Naive thymus-derived CD4-positive, alpha-beta T cell (primary cell): ENCODE data around the gene KDM4B. TPM values are rescaled to one million over a fixed set of nuclear protein-coding genes. Genes with fewer than 3 reads are reported as not detected.
A peak's percentile ranks its signal among the peaks of the same experiment; 100 is the strongest.

Source experiments
- ATAC-seq: fragments of 150-1000 bp; cut with Tn5 transposase; 2 replicates; pipeline ENCODE4 v1.10.0; 2021; ENCODE audit warnings: mild to moderate bottlenecking, moderate library complexity
- CTCF ChIA-PET: fragments of 350-600 bp; sonication (Branson Sonifier 250); formaldehyde crosslinking; loops from one replicate; lab custom pipeline; 2021; ENCODE audit warnings: antibody characterized with exemption; lab: Charles Lee
- POLR2A ChIA-PET: fragments of 350-600 bp; sonication (Branson Sonifier 250); formaldehyde crosslinking; loops from one replicate; lab custom pipeline; 2021; ENCODE audit warnings: antibody characterized with exemption, inconsistent platforms; lab: Charles Lee
- DNase-seq, 9 donors: peaks; one replicate each; pipeline versions ENCODE4 v3.0.0 to v3.0.0-alpha.2; 2020 to 2022; ENCODE audit warnings: mixed read lengths in 1 of 9
- H3K27ac ChIP-seq: one replicate; pipeline ENCODE4 v1.7.0; 2013; ENCODE audit warnings: mild to moderate bottlenecking, low read depth, low read length, moderate library complexity
- H3K27me3 ChIP-seq, 2 donors: one replicate each; pipeline ENCODE4 v1.7.0; 2013; ENCODE audit warnings: low read length in 2 of 2, mild to moderate bottlenecking in 2 of 2, moderate library complexity in 2 of 2; ENCODE audit not compliant: control insufficient read depth in 2 of 2, insufficient read depth in 2 of 2
- H3K36me3 ChIP-seq, 3 experiments: 1 replicate in 2 of 3; 2 replicates in 1 of 3; pipeline ENCODE4 v1.7.0; 2013; ENCODE audit warnings: low read length in 3 of 3, mild to moderate bottlenecking in 3 of 3, moderate library complexity in 1 of 3; ENCODE audit not compliant: insufficient read depth in 3 of 3, control insufficient read depth in 2 of 3
- H3K4me1 ChIP-seq, 2 donors: one replicate each; pipeline ENCODE4 v1.7.0; 2013; ENCODE audit warnings: low read length in 2 of 2, mild to moderate bottlenecking in 2 of 2, moderate library complexity in 1 of 2; ENCODE audit not compliant: control insufficient read depth in 2 of 2, insufficient read depth in 2 of 2
- H3K4me3 ChIP-seq: 2 replicates; pipeline ENCODE4 v1.7.0; 2013; ENCODE audit warnings: mild to moderate bottlenecking, low read length
- H3K9me3 ChIP-seq, 3 experiments: 1 replicate in 2 of 3; 2 replicates in 1 of 3; pipeline ENCODE4 v1.7.0; 2013; ENCODE audit warnings: low read length in 3 of 3; ENCODE audit not compliant: control insufficient read depth in 2 of 3
- H3K27ac Mint-ChIP-seq, 9 donors: one replicate each; pipeline ENCODE4 v1.8.0; 2020 to 2022; ENCODE audit warnings: mixed read lengths in 9 of 9, mild to moderate bottlenecking in 8 of 9, moderate library complexity in 5 of 9, inconsistent platforms in 2 of 9
- H3K27me3 Mint-ChIP-seq, 5 donors: one replicate each; pipeline ENCODE4 v1.8.0; 2021 to 2022; ENCODE audit warnings: mixed read lengths in 5 of 5, mild to moderate bottlenecking in 1 of 5
- H3K36me3 Mint-ChIP-seq, 5 donors: one replicate each; pipeline ENCODE4 v1.8.0; 2020 to 2022; ENCODE audit warnings: mixed read lengths in 5 of 5, mild to moderate bottlenecking in 3 of 5, inconsistent platforms in 1 of 5
- H3K4me1 Mint-ChIP-seq, 7 donors: one replicate each; pipeline ENCODE4 v1.8.0; 2020 to 2022; ENCODE audit warnings: mixed read lengths in 7 of 7, mild to moderate bottlenecking in 3 of 7, inconsistent platforms in 1 of 7
- H3K4me3 Mint-ChIP-seq, 10 donors: one replicate each; pipeline ENCODE4 v1.8.0; 2020 to 2022; ENCODE audit warnings: mild to moderate bottlenecking in 10 of 10, mixed read lengths in 10 of 10, moderate library complexity in 6 of 10, inconsistent platforms in 2 of 10
- H3K9me3 Mint-ChIP-seq, 11 donors: one replicate each; pipeline ENCODE4 v1.8.0; 2020 to 2022; ENCODE audit warnings: mixed read lengths in 11 of 11, mild to moderate bottlenecking in 4 of 11, inconsistent platforms in 1 of 11, moderate library complexity in 1 of 11
- intact Hi-C, 2 donors: fragments of 100-400 bp; cut with micrococcal nuclease; formaldehyde crosslinking; loops; one replicate each; pipeline ENCODE4 v1.15.1; 2023
- polyA plus RNA-seq, 2 donors: library from polyadenylated mRNA; unstranded; fragments of 300-500 nt; fragmentation: Illumina TruSeq; gene quantifications; one replicate each; pipeline ENCODE4 v1.2.3, GENCODE V29; 2021
- total RNA-seq, 6 experiments: library from RNA in 5 of 6; stranded (reverse) in 5 of 6; gene quantifications; 1 replicate in 5 of 6; 2 replicates in 1 of 6; pipeline ENCODE4 v1.2.3 and lab custom pipeline; 2021 to 2026

Gene KDM4B
- total and polyA plus RNA-seq, 7 experiments from 2014 or later: 8.1 to 78.0 (median 46.7) TPM

GRCh38 chr19:5050905-5051304 lies 82.0 kb downstream of the KDM4B start:
- Histone ChIP-seq H3K4me1 (no peaks in the 10 kb centered on the region), H3K4me3 (no peak overlapping the region), H3K27me3 (no peaks in the 10 kb centered on the region), H3K27ac (no peak overlapping the region), H3K36me3 (peaks cover 0 to 66% (median 0%) of the 10 kb centered on the region in 3 experiments), H3K9me3 (no peaks in the 10 kb centered on the region)
- ChIA-PET CTCF (no interaction called here), POLR2A (no interaction called here)
- Mint-ChIP-seq H3K27me3 (no peaks in the 10 kb centered on the region), H3K4me1 (peaks cover 0 to 4% (median 2%) of the 10 kb centered on the region in 7 donors), H3K4me3 (no peak overlapping the region), H3K9me3 (no peaks in the 10 kb centered on the region), H3K36me3 (peaks cover 0 to 8% (median 0%) of the 10 kb centered on the region in 5 donors), H3K27ac (no peak overlapping the region)
- ATAC-seq (no peak), DNase-seq (no peak)
- intact Hi-C loops: loop anchor here in 1 of 2 donors (5.0 kb wide), 1 partner anchor 86 kb away; no protein-coding TSS in a partner anchor

GRCh38 chr19:5051619-5052018 lies 82.7 kb downstream of the KDM4B start:
- no peaks in the 10 kb centered on the region for H3K9me3 Mint-ChIP-seq

GRCh38 chr19:5052515-5052914 lies 83.6 kb downstream of the KDM4B start:
- H3K4me3 Mint-ChIP-seq: no peak overlapping the region
- ChIA-PET POLR2A (no interaction called here), CTCF (no interaction called here)
- H3K9me3 Mint-ChIP-seq: no peaks in the 10 kb centered on the region
- no peak for ATAC-seq
- Histone ChIP-seq H3K36me3 (peaks cover 0 to 65% (median 0%) of the 10 kb centered on the region in 3 experiments), H3K4me3 (no peak overlapping the region), H3K4me1 (no peaks in the 10 kb centered on the region), H3K27ac (no peak overlapping the region), H3K27me3 (no peaks in the 10 kb centered on the region), H3K9me3 (no peaks in the 10 kb centered on the region)
- no peak for DNase-seq
- peaks cover 0 to 3% (median 0%) of the 10 kb centered on the region in 7 donors for H3K4me1 Mint-ChIP-seq
- H3K27ac Mint-ChIP-seq: no peak overlapping the region
- H3K36me3 Mint-ChIP-seq: peaks cover 0 to 18% (median 7%) of the 10 kb centered on the region in 5 donors
- intact Hi-C loops: loop anchor here in 1 of 2 donors (5.0 kb wide), 1 partner anchor 85 kb away; no protein-coding TSS in a partner anchor
- H3K27me3 Mint-ChIP-seq: no peaks in the 10 kb centered on the region

More at GRCh38 chr19:5051619-5052018, 82.7 kb downstream of the KDM4B start:
- peaks cover 0 to 11% (median 1%) of the 10 kb centered on the region in 5 donors for H3K36me3 Mint-ChIP-seq
- Histone ChIP-seq H3K27ac (no peak overlapping the region), H3K36me3 (peaks cover 0 to 66% (median 0%) of the 10 kb centered on the region in 3 experiments), H3K4me1 (no peaks in the 10 kb centered on the region), H3K27me3 (no peaks in the 10 kb centered on the region), H3K9me3 (no peaks in the 10 kb centered on the region), H3K4me3 (no peak overlapping the region)
- no peak overlapping the region for H3K4me3 Mint-ChIP-seq
- ChIA-PET POLR2A (no interaction called here), CTCF (no interaction called here)
- intact Hi-C loops: loop anchor here in 1 of 2 donors (5.0 kb wide), 1 partner anchor 86 kb away; no protein-coding TSS in a partner anchor
- no peak for DNase-seq
- no peak overlapping the region for H3K27ac Mint-ChIP-seq
- peaks cover 0 to 3% (median 0%) of the 10 kb centered on the region in 7 donors for H3K4me1 Mint-ChIP-seq
- no peak for ATAC-seq
- no peaks in the 10 kb centered on the region for H3K27me3 Mint-ChIP-seq

- no peak for ATAC-seq
- H3K4me3 Mint-ChIP-seq: no peak overlapping the region
- H3K36me3 Mint-ChIP-seq: peaks cover 0 to 22% (median 12%) of the 10 kb centered on the region in 5 donors
- no peaks in the 10 kb centered on the region for H3K27me3 Mint-ChIP-seq
- no peak for DNase-seq
- peak overlapping the region in 2 of 9 donors; percentile 81 to 86 for H3K27ac Mint-ChIP-seq
- Histone ChIP-seq H3K36me3 (peaks cover 0 to 65% (median 0%) of the 10 kb centered on the region in 3 experiments), H3K27me3 (no peaks in the 10 kb centered on the region), H3K27ac (no peak overlapping the region), H3K4me3 (no peak overlapping the region), H3K4me1 (no peaks in the 10 kb centered on the region), H3K9me3 (no peaks in the 10 kb centered on the region)
- ChIA-PET POLR2A (interaction anchor here (0.5 kb wide), 1 partner anchor 520 kb away, joined by 3 read pairs; no protein-coding TSS in a partner anchor), CTCF (interaction anchor here (0.6 kb wide), 1 partner anchor 195 kb away, joined by 3 read pairs; no protein-coding TSS in a partner anchor)
- peaks cover 0 to 3% (median 0%) of the 10 kb centered on the region in 7 donors for H3K4me1 Mint-ChIP-seq
- no peaks in the 10 kb centered on the region for H3K9me3 Mint-ChIP-seq
- intact Hi-C loops: loop anchor here in 1 of 2 donors (5.0 kb wide), 1 partner anchor 84 kb away; no protein-coding TSS in a partner anchor
Observed at GRCh38 chr19:5052945-5053485, 84.1 kb downstream of the KDM4B start.

- Histone ChIP-seq H3K9me3 (no peaks in the 10 kb centered on the region), H3K4me1 (no peaks in the 10 kb centered on the region), H3K36me3 (peaks cover 0 to 68% (median 0%) of the 10 kb centered on the region in 3 experiments), H3K27ac (no peak overlapping the region), H3K27me3 (no peaks in the 10 kb centered on the region), H3K4me3 (no peak overlapping the region)
- peaks cover 0 to 22% (median 12%) of the 10 kb centered on the region in 5 donors for H3K36me3 Mint-ChIP-seq
- H3K4me1 Mint-ChIP-seq: peaks cover 0 to 2% (median 0%) of the 10 kb centered on the region in 7 donors
- no peak overlapping the region for H3K27ac Mint-ChIP-seq
- H3K9me3 Mint-ChIP-seq: no peaks in the 10 kb centered on the region
- no peak overlapping the region for H3K4me3 Mint-ChIP-seq
- DNase-seq (no peak), ATAC-seq (no peak)
- ChIA-PET POLR2A (interaction anchor here (0.5 kb wide), 1 partner anchor 520 kb away, joined by 3 read pairs; no protein-coding TSS in a partner anchor), CTCF (interaction anchor here (0.6 kb wide), 1 partner anchor 196 kb away, joined by 3 read pairs; no protein-coding TSS in a partner anchor)
- intact Hi-C loops: loop anchor here in 1 of 2 donors (5.0 kb wide), 1 partner anchor 84 kb away; no protein-coding TSS in a partner anchor
- no peaks in the 10 kb centered on the region for H3K27me3 Mint-ChIP-seq
Observed at GRCh38 chr19:5053661-5054060, 84.7 kb downstream of the KDM4B start.

- H3K4me1 ChIP-seq: no peaks in the 10 kb centered on the region
- H3K4me3 Mint-ChIP-seq: no peak overlapping the region
- H3K9me3 ChIP-seq: no peaks in the 10 kb centered on the region
- no peak overlapping the region for H3K27ac Mint-ChIP-seq
- H3K27me3 Mint-ChIP-seq: no peaks in the 10 kb centered on the region
- no peak for ATAC-seq
- peaks cover 0 to 22% (median 12%) of the 10 kb centered on the region in 5 donors for H3K36me3 Mint-ChIP-seq
- peaks cover 0 to 2% (median 0%) of the 10 kb centered on the region in 7 donors for H3K4me1 Mint-ChIP-seq
- intact Hi-C loops: loop anchor here in 1 of 2 donors (5.0 kb wide), 1 partner anchor 82 kb away; no protein-coding TSS in a partner anchor
- no peaks in the 10 kb centered on the region for H3K27me3 ChIP-seq
- no peak overlapping the region for H3K4me3 ChIP-seq
- POLR2A ChIA-PET: no interaction called here
- H3K9me3 Mint-ChIP-seq: no peaks in the 10 kb centered on the region
- peaks cover 0 to 69% (median 0%) of the 10 kb centered on the region in 3 experiments for H3K36me3 ChIP-seq
- CTCF ChIA-PET: no interaction called here
- no peak overlapping the region for H3K27ac ChIP-seq
- no peak for DNase-seq
Observed at GRCh38 chr19:5054551-5055456, 85.9 kb downstream of the KDM4B start.
